ENCODE results near the gene CDK9.

DNA sequence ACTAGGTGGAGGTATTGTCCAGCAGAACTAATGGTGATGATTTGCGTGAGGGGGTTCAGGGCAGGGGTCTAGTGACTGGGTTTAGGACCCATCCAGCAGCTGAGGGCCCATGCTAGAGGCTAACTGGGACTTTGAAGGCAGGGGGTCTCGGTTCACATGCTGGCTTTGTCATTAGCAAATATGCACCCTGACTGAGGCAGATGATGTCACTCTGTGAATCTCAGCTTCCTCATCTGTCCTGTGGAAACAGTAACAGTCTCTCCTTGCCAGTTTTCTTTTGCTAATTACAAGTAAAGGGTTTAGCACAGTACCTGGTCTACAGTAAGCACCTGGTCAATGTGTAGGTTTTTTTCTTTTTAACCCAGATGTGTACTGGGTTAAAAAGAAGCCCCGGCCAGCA, 12.6 kb upstream of the CDK9 start:
- TF ChIP-seq POLR2AphosphoS5 (IDR thresholded peaks at IDR 0.05; ENCODE audit: low read depth, low read length), result no peak
- no peak for TF ChIP-seq TAF1 (IDR thresholded peaks at IDR 0.05; ENCODE audit: borderline replicate concordance, insufficient read depth, low read length)

Measured in PFSK-1 (cell line).